PC-9 (cell line): Measurements from ENCODE around the gene PSMA6.

Source experiments
- EZH2 ChIP-seq: fragments of 200-600 bp; sonication (generic); IDR thresholded peaks from 2 replicates; pipeline ENCODE4 v1.8.0; 2017; ENCODE audit warnings: antibody characterized with exemption, low read depth
- TF ChIP-seq, protein P1 (sequence below): fragments of 200-600 bp; sonication (generic); conservative IDR thresholded peaks from 2 replicates; pipeline ENCODE4 v1.6.1; 2017; ENCODE audit warnings: mixed run types, antibody characterized with exemption, mild to moderate bottlenecking, moderate library complexity

DNA sequence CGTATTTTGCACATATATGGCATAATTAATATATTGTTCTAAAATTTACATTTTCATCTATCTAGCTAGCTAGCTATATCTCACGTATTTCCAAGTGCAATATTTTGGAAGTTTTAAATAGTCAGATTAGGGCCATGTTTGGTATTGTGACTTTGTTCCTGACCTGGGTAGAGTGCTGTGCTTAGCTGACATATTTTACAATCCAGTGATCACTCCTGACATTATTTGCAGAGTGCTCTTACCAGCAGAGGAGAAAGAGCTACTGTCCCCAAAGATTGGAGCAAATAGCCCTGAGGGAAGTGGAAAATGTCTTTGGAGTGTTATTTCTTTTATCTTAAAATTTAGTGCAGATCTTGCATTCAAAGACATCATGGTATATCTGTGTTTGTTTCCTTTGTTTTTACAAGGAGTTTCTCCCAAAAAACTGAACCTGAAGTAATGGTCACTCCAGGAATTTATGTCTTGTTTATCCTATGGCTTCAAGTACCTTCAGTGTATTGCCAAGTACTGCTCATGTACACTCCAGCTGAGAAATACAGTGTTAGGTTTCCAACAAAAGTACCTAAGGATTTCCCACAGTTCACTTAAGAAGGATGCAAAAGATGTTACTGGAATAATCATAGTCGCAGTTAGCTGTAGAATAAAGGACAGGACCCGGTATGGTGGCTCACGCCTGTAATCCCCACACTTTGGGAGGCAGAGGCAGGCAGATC lies 49.4 kb upstream of the PSMA6 start:
- TF ChIP-seq, protein P1, sequence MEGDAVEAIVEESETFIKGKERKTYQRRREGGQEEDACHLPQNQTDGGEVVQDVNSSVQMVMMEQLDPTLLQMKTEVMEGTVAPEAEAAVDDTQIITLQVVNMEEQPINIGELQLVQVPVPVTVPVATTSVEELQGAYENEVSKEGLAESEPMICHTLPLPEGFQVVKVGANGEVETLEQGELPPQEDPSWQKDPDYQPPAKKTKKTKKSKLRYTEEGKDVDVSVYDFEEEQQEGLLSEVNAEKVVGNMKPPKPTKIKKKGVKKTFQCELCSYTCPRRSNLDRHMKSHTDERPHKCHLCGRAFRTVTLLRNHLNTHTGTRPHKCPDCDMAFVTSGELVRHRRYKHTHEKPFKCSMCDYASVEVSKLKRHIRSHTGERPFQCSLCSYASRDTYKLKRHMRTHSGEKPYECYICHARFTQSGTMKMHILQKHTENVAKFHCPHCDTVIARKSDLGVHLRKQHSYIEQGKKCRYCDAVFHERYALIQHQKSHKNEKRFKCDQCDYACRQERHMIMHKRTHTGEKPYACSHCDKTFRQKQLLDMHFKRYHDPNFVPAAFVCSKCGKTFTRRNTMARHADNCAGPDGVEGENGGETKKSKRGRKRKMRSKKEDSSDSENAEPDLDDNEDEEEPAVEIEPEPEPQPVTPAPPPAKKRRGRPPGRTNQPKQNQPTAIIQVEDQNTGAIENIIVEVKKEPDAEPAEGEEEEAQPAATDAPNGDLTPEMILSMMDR, result no peak
- no peak for TF ChIP-seq EZH2
